Fibroblast of gingiva (primary cell): ENCODE results near the gene MBOAT2.
"Not testable (repeated sequence)": the region's sequence is repeated elsewhere in the genome, so short reads cannot be mapped to it uniquely, and the experiment has no call there.

Experiments
- DNase-seq: peaks from one replicate; pipeline ENCODE4 v3.0.0-alpha.2; 2011; ENCODE audit warnings: low read depth

MBOAT2 gene

DNA sequence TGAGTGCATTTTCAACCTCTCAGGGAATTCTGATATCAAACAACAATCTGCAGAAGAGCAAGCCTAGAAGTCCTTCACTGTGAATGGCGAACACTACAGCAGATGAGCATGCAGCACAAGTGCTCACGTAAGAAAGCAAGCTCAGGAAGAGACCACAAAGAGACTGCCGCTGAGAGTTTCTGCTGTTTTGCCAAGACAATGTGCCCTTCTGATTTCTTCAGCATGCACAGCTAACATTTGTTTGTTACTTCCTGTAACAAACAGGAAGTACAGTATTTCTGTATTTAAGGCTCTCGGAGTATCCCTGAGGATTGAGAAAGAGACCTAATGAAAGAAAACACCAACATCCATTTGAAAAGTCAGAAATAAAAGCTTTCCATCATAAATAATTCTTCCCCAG, 45.9 kb downstream of the MBOAT2 start:
- no peak for DNase-seq

DNA sequence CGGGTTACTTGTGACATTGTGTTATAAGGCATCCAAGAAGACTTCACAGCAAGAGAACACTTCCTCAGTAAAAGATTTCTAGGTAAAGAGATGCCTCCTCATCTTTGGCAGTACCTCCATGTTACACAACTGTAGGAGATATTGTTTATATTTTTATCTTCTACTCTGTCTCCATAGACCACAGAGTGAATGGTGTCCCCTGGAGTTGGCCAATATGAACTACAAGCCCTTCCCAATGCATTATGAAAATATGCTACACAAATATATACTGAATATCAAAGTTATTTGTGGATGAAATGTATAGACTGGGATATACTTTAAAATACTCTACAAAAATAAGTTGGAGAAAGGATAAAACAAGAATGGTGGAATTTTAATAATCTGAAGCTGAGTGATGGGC, 46.7 kb downstream of the MBOAT2 start:
- no peak for DNase-seq

DNA sequence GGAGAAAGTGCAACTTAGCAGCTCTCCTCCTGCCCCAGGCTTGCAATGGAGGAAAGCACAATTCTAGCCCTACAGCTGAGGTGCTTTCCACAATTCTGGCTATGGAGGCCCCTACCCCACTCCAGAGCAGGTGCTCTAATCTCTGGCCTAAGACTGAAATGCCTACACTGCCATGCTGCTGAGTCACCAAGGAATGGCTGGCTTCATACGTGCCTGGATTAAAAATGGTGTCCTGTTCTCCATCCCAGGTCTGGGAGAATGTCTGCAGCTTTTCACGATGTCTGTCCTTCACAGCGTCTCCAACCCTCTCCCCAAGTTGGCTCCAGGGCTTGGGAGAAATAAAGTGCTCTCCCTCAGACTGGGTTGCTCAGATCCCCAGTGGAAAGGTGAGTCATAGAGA, 48.5 kb downstream of the MBOAT2 start:
- DNase-seq, result no peak

DNA sequence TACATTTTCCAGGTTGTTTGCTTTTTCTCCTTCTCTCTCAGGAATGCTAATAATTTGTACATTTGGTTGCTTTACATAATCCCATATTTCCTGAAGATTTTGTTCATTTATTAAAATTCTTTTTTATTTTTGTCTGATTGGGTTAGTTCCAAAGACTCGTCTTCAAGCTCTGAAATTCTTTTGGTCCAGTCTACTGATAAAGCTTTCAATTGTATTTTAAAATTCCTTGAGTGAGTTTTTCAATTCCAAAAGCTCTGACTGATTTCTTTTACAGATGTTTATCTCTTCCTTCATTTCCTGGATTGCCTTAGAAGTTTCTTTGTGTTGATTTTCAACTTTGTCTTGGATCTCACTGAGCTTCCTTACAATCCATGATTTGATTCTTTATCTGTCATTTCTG, 50.0 kb downstream of the MBOAT2 start:
- no peak for DNase-seq

DNA sequence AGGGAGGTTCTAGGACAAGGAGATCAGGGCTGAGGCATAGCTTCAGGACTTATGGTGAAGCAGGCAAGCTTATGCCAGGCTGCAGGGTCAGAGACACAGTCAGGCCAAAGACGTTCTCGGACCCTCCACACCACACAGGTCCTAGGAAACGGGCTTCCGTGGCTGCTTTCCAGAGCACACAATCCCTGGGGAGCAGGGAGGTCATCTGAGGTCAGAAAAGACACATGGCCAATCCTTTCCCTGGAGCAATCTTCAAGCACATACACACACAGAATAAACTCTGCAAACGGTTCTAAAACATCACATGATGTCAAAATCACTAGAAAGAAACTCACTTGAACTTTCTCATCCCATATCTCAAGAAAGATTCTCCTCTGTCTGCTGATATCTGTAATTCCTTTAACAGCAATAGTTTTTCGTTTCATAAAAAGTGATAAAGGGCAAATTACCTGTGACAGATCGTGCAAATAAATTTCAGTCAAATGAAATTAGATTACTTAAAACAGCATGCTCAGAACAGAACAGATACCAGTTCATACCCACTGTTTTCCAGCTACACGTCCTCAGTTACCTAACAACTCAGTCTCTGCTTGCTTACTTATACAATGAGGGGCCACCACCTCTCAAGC, 63.9 kb downstream of the MBOAT2 start:
- DNase-seq, result no peak

DNA sequence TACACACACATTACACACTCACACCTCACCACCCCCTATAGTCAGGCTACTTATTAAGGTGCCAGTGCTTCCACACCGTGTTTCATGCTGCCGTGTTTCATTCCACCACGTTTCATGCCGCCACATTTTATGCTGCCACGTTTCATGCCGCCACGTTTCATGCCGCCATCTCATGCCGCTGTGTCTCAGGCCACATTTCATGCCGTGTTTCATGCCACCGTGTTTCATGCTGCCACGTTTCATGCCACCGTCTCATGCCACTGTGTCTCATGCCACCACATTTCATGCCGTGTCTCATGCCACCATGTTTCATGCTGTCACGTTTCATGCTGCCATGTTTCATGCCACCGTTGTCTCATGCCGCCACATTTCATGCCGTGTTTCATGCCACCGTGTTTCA, 65.1 kb downstream of the MBOAT2 start:
- no peak for DNase-seq

DNA sequence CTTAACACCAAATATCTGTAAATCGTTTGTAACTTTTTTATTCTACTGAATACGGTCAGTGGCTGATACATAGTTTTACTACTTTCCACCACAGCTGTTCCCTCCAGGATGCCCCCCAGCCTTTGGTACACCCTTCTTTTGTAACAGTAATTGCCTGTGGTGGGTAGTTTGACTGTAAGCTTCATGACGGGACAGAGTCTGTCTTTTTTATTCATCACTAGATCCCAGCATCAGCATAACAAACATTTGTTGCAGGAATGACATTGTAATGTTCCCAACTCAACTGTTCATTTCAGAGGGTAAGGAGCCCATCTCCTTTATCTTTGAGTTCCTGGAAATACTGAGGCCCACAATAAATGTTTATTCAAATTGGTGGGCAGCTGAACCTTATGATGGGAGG, 67.5 kb downstream of the MBOAT2 start:
- DNase-seq, result no peak

DNA sequence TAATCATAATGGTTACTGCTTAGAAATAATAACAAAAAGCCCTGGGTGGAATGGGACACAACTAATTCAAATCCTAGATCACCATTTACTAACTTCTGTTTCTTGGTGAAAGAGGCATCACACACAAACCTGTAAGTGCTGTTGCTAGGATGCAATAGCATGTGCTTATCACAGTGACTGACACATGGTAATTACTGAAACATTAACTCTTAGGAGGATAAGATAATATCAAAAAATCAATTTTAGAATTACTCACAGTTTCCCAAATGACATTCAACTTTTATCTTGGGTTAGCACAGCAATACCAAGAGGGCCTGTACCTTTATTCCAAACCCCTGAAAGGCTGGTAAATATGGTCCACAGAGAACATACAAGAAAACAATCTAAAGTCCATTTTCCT, 69.1 kb downstream of the MBOAT2 start:
- DNase-seq, result no peak

DNA sequence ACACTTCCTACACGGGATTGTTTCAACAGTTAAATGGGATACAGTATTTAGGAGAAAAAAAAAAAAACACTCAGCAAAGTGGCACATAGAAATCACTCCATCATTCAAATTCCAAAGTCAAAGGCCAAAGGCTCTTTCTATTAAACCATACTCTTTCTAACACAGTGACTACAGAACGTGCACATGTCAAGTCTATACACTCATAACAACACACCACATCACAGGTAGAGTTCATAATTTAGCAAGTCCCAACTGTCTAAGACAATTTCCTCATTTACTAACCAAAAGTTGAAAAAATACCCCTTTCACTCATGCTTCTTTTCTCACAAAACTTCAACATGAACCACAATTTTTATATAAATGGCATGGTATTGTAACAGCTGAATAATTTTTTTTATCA, 70.8 kb downstream of the MBOAT2 start:
- DNase-seq, result no peak

DNA sequence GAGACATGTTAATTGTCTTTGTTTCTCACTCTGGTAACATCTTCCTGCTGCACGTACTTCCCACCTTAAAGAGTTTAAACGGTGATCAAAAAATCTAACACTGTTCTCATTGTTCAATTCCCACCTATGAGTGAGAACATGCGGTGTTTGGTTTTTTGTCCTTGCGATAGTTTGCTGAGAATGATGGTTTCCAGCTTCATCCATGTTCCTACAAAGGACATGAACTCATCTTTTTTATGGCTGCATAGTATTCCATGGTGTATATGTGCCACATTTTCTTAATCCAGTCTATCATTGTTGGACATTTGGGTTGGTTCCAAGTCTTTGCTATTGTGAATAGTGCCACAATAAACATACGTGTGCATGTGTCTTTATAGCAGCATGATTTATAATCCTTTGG, 73.3 kb downstream of the MBOAT2 start:
- DNase-seq, result not testable (repeated sequence)

DNA sequence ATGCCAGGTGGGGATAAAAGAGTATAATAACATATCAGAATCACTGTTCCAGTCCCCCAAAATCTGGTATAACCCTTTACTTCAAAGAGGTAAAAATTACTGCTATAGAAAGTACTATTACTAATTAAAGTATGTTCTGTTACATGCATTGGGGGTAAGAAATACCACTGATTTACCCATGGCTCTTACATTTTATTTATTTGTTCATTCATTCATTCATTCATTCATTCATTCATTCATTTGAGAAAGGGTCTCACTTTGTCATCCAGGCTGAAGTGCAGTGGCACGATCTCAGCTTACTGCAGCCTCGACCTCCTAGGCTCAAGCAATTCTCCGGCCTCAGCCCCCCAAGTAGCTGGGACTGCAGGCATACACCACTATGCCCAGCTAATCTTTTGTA, 74.4 kb downstream of the MBOAT2 start:
- no peak for DNase-seq

DNA sequence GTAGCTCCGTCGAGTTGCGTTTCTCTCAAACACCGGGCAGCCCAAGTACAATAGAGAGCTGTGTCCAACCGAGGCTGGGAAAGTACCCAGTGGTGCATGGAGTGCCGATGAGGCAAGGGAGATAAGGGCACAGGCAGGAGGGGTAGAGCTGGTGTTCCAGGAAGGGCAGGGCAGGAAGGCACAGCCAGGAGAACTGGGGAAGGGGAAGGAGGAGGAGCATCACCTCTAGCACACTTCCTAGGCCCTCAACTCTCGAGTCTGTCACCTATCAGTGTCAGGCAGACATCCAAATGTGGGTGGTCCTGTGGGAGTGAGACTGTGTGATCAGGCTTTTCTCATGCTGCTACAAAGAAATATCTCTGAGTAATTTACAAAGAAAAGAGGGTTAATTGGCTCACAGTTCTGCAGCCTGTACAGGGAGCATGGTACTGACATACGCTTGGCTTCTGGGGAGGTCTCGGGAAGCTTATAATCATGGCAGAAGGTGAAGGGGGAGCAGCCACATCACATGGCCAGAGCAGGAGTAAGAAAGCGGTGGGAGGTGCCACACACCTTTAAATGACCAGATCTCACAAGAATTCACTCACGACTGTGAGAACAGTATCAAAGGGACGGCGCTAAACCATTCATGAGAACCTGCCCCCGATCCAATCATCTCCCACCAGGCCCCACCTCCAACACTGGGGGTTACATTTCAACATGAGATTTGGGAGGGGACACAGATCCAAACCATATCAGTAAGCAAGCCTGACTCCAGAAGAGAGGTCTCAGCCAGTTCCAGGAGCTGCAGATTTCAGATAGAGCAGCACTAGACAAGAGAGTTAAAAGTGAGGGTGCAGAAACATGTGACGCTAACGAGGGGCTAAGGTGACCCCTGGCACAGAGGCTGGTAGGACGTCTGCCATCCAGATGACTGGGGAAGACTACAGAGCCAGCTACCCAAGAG, 75.7 kb downstream of the MBOAT2 start:
- no peak for DNase-seq

DNA sequence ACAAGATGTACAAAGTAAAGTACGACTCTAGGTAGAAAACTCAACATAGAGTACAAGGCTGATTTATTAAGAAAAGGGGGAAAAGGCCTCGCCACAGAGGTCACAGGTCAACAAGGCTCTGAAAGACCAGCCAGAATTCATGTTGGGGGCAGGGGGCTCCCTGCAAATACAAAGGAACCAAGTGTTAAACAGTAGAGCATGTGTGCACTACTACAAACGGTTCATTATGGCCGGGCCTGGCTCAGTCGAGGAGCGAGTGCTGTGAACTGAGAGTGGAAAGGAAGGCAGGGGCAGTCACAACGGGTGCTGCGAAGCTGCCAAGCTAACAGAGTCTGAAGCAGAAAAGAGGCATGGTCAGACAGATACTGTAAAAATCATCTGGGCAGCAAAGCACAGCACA, 77.1 kb downstream of the MBOAT2 start:
- no peak for DNase-seq

DNA sequence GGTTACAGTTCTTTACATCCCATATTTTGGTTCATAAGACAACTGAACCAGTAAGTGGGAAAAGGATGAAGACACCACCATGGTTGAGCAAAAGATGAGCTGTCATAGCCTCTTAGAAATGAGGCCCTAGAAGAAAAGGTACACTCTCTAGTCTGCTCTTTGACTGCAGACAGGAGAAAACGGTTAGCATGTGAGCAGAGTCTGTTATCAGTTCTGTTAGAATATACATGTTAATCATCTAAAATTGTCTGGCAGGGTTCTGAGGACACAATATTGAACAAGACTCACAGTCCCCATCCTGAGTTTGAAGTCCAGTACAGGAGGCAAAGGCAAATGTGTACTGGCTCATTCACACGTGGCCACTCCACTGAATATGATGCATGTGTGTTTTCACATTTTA, 78.1 kb downstream of the MBOAT2 start:
- DNase-seq, result no peak

DNA sequence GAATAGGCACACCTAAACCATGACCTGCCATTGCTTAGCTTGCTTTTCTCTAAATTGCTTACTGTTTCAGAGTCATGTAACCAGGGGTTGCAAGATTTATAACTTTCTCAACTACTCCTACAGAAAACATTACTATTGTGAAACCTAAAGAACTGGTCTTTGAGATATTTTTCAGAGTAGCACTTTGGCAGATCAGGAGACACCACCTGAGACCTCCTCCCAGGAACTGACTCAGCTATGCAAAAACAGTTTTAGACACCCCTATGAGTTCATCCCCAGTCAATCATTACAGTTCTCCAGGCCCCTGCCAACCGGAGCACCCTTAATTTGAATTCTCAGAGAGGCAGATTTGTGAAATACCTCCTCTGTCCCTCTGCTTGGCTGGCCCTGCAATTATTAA, 80.3 kb downstream of the MBOAT2 start:
- no peak for DNase-seq

DNA sequence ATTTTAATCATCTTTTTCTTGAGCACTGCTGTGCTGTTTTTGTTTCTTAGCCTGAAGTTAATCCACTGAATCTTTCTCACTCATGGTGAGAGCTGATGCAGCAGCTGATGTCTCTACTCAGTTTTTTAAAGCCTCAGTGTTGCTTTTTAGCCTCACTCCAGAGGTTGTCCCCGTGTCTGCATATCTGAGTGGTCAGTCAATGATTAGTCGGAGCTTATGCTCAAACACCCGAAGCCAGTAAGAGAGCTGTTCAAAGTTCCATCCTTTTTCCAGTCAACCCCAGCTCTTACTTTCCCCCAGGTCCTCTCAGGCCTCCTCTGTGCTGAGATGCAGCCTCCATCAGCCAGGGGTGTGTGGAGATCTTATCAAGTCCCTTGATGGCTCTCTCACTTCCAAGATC, 81.1 kb downstream of the MBOAT2 start:
- DNase-seq, result no peak

DNA sequence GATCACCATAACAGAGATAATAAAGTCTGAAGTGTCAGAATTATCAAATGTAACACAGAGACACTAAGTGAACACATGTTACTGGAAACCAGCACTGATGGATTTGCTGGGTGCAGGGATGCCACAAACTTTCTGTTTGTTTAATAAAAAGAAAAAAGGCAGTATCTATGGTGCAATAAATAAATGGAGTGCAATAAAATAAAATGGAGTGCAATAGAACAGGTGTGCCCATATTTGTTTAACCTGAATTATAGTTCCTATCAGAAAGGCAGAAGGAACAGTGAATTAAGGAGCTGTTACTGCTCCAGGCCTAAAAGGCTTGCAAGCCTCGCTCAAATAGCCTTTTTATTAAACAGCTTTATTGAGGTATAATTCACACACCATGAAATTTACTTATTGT, 85.1 kb downstream of the MBOAT2 start:
- DNase-seq, result no peak

DNA sequence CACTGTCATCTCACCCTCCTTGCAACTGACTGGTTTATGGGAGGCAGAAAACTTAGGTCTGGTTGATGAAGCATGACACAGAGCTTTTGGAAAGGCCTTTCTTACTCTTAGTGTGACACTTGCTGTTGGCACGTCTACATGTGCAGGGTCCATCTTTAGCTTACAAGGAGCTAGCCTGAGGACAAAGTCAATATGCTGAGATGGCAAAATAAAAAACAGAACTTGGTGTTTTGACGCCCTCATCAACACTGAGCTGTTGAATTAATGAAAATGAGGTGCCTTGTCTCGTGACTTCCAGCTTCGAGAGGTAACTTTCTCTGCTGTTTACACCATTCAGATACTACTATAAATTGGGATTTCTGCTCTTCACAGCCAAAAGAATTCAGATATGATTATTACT, 87.5 kb downstream of the MBOAT2 start:
- no peak for DNase-seq

DNA sequence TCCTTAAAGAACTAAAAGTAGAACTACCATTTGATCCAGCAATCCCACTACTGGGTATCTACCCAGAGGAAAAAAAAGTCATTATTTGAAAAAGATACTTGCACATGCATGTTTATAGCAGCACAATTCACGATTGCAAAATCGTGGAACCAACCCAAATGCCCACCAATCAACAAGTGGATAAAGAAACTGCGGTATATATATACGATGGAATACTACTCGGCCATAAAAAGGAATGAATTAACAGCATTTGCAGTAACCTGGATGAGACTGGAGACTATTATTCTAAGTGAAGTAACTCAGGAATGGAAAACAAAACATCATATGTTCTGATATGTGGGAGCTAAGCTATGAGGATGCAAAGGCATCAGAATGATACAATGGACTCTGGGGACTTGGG, 89.7 kb downstream of the MBOAT2 start:
- DNase-seq, result not testable (repeated sequence)

DNA sequence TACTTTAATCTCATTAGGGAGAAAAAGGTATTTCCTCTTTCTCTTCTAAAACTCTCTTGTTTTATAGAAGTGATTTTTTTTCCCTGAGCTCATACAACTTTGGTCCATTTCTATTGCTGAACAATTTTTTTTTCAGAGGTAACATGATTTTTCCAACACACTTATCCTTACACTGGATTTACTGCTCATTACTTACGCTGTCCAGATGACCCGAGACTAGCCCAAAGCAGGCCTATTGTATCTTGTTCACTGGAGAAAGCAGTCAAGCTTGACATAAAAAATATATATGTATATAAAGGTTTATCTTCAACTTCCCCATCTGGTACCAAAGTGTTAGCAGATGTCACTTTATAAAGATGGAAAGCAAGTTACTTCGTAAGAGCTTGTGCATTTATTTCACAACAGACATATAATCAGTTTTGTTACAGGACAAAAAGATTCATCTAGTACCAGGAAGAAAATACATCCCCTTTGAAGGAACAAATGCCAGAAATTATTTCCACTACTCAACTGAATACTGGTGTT, 95.7 kb downstream of the MBOAT2 start:
- DNase-seq, result no peak

DNA sequence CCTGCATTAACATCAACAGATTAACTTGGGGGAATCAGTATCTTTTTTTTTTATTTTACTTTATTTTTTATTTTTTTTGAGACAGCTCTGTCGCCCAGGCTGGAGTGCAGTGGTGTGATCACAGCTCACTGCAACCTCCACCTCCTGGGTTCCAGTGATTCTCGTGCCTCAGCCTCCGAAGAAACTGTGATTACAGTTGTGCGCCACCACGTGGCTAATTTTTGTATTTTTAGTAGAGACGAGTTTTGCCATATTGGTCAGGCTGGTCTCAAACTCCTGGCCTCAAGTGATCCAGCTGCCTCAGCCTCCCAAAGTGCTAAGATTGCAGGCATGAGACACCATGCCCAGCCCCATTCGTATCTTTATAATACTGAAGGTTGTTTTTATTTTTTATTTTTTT, 99.6 kb downstream of the MBOAT2 start:
- DNase-seq, result not testable (repeated sequence)

DNA sequence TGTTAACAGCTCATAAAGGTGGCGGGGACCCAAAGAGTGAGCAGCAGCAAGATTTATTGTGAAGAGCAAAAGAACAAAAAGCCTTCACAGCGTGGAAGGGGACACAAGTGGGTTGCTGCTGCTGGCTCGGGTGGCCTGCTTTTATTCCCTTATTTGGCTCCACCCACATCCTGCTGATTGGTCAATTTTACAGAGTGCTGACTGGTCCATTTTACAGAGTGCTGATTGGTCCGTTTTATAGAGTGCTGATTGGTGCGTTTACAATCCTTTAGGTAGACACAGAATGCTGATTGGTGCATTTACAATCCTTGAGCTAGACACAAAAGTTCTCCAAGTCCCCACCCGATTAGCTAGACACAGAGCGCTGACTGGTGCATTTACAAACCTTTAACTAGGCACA, 100.7 kb downstream of the MBOAT2 start:
- not testable (repeated sequence) for DNase-seq

DNA sequence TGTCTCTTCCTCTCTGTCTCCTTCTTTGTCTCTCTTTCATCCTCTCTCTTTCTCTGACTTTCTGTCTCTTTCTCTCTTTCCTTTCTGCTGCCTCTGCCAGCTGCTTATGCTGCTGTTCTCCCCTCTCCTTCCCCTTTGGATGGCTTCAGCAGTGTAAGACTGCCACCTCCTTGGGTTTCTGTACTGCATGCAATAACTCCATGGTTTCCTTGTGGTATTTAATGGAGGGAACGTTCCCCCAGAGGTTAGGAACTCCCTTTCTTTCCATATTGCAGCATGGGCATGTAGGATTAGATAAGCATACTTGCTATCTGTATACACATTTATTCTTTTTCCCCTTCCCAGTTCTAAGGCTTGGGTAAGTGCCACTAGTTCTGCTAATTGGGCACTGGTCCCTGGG, 106.3 kb downstream of the MBOAT2 start:
- not testable (repeated sequence) for DNase-seq
